HL-60 (cell line): ENCODE results near the gene DNMT3A.

Experiments used
- DNase-seq, 2 experiments: peaks; one replicate each; pipeline ENCODE4 v3.0.0-alpha.2; 2010 to 2020; ENCODE audit warnings: low read depth in 1 of 2, low spot score in 1 of 2
- H3K27ac ChIP-seq: fragments of 250-450 bp; sonication (Bioruptor Pico); replicated peaks from 2 replicates; pipeline ENCODE4 v1.5.1; 2020; ENCODE audit warnings: mild to moderate bottlenecking, moderate library complexity
- H3K27me3 ChIP-seq: fragments of 250-450 bp; sonication (Bioruptor Pico); 2 replicates; pipeline ENCODE4 v1.5.1; 2021; ENCODE audit warnings: mild to moderate bottlenecking, moderate library complexity; ENCODE audit not compliant: insufficient read depth, poor library complexity, severe bottlenecking
- H3K4me3 ChIP-seq: replicated peaks from 2 replicates; pipeline ENCODE4 v1.5.1; 2011; ENCODE audit warnings: mild to moderate bottlenecking, control low read depth, low read length; ENCODE audit not compliant: insufficient read depth
- CTCF ChIP-seq: IDR thresholded peaks from one replicate; pipeline ENCODE4 v1.5.1; 2011; ENCODE audit warnings: low read length, control low read depth, inconsistent platforms; ENCODE audit not compliant: insufficient read depth
- GABPA ChIP-seq: IDR thresholded peaks from 2 replicates; pipeline ENCODE4 v1.6.1; 2012; ENCODE audit warnings: low read depth
- POLR2AphosphoS5 ChIP-seq: IDR thresholded peaks from 2 replicates; pipeline ENCODE4 v1.6.1; 2012; ENCODE audit warnings: low read depth
- REST ChIP-seq: IDR thresholded peaks from 2 replicates; pipeline ENCODE4 v1.6.1; 2012; ENCODE audit warnings: low read depth; ENCODE audit not compliant: insufficient replicate concordance
- SPI1 ChIP-seq: IDR thresholded peaks from 2 replicates; pipeline ENCODE4 v1.6.1; 2012; ENCODE audit warnings: low read depth, mild to moderate bottlenecking, borderline replicate concordance

DNMT3A gene

GRCh38 chr2:25343187-25343825 lies 1.6 kb upstream of the DNMT3A start:
- peak; percentile 87 for TF ChIP-seq REST
- no peak for TF ChIP-seq GABPA
- no peak overlapping the region for H3K27ac ChIP-seq
- H3K4me3 ChIP-seq, result no peak overlapping the region
- DNase-seq, result no peak
- H3K27me3 ChIP-seq, result no peaks in the 10 kb centered on the region

- no peaks in the 10 kb centered on the region for H3K27me3 ChIP-seq
- peak overlapping the region; percentile 62 for H3K4me3 ChIP-seq
- TF ChIP-seq SPI1, result no peak
- peak; percentile 96 for TF ChIP-seq REST
- TF ChIP-seq GABPA, result no peak
- peak; percentile 70 for TF ChIP-seq CTCF
- no peak for TF ChIP-seq POLR2AphosphoS5
- no peak overlapping the region for H3K27ac ChIP-seq
- DNase-seq, result peak; percentile 63 to 71
Observed at GRCh38 chr2:25342372-25343186, 854 bp upstream of the DNMT3A start.

- no peak for TF ChIP-seq REST
- no peak for TF ChIP-seq POLR2AphosphoS5
- TF ChIP-seq CTCF, result no peak
- no peak for TF ChIP-seq GABPA
- no peak for TF ChIP-seq SPI1
- H3K4me3 ChIP-seq, result peak overlapping the region; percentile 62
- no peak for DNase-seq
- no peaks in the 10 kb centered on the region for H3K27me3 ChIP-seq
- H3K27ac ChIP-seq, result no peak overlapping the region
Observed at GRCh38 chr2:25341011-25341727, 556 bp downstream of the DNMT3A start.
